DND-41 (cell line): ENCODE results near the gene GLP2R.

Experiments used
- ATAC-seq: fragments of 200-7000 bp; cut with Tn5 transposase; 3 replicates; pipeline ENCODE4 v1.9.1; 2021; ENCODE audit warnings: low read depth; ENCODE audit not compliant: insufficient read depth
- DNase-seq: peaks from one replicate; pipeline ENCODE4 v3.0.0-alpha.2; 2020
- H2AFZ ChIP-seq: 2 replicates; pipeline ENCODE4 v1.6.0; 2012; ENCODE audit warnings: low read depth, low read length
- H3K27ac ChIP-seq: 2 replicates; pipeline ENCODE4 v1.5.1; 2012; ENCODE audit warnings: low read length, inconsistent platforms
- H3K27me3 ChIP-seq: fragments of 200-600 bp; sonication (generic); 2 replicates; pipeline ENCODE4 v1.6.0; 2012; ENCODE audit warnings: low read length, mild to moderate bottlenecking, inconsistent platforms; ENCODE audit not compliant: insufficient read depth, poor library complexity
- H3K36me3 ChIP-seq: 2 replicates; pipeline ENCODE4 v1.5.1; 2012; ENCODE audit warnings: low read length, inconsistent platforms; ENCODE audit not compliant: insufficient read depth
- H3K4me1 ChIP-seq: 2 replicates; pipeline ENCODE4 v1.5.1; 2012; ENCODE audit warnings: mild to moderate bottlenecking, low read length; ENCODE audit not compliant: insufficient read depth
- H3K4me2 ChIP-seq: 2 replicates; pipeline ENCODE4 v1.6.0; 2012; ENCODE audit warnings: mild to moderate bottlenecking, moderate library complexity, low read length, inconsistent platforms; ENCODE audit not compliant: insufficient read depth
- H3K4me3 ChIP-seq, 2 experiments: fragments of 200-600 bp in 1 of 2; shearing (Covaris generic) in 1 of 2; 2 replicates each; pipeline ENCODE4 v1.5.1; 2012 to 2016; ENCODE audit warnings: inconsistent platforms in 2 of 2, low read length in 2 of 2, mild to moderate bottlenecking in 2 of 2, low read depth in 1 of 2, moderate library complexity in 1 of 2
- H3K79me2 ChIP-seq: 2 replicates; pipeline ENCODE4 v1.6.0; 2012; ENCODE audit warnings: low read length, inconsistent platforms; ENCODE audit not compliant: insufficient read depth
- H3K9ac ChIP-seq: 2 replicates; pipeline ENCODE4 v1.6.0; 2012; ENCODE audit warnings: low read depth, mild to moderate bottlenecking, inconsistent platforms, low read length, moderate library complexity
- H3K9me3 ChIP-seq: 2 replicates; pipeline ENCODE4 v1.5.1; 2012; ENCODE audit warnings: low read length, moderate library complexity, mild to moderate bottlenecking, inconsistent platforms; ENCODE audit not compliant: insufficient read depth, severe bottlenecking
- H4K20me1 ChIP-seq: 2 replicates; pipeline ENCODE4 v1.6.0; 2012; ENCODE audit warnings: low read length; ENCODE audit not compliant: insufficient read depth
- CTCF ChIP-seq: IDR thresholded peaks from 2 replicates; pipeline ENCODE4 v1.5.1; 2012; ENCODE audit warnings: borderline replicate concordance, low read length, moderate library complexity, mild to moderate bottlenecking; ENCODE audit not compliant: poor library complexity, severe bottlenecking; ENCODE audit errors: extremely low read depth
- EZH2 ChIP-seq: IDR thresholded peaks from 3 replicates; pipeline ENCODE4 v1.6.1; 2012; ENCODE audit warnings: borderline replicate concordance, low read depth, mild to moderate bottlenecking, moderate library complexity, low read length, inconsistent platforms; ENCODE audit not compliant: severe bottlenecking

GLP2R gene

GRCh38 chr17:9813166-9813565, 12.6 kb upstream of the GLP2R start:
- TF ChIP-seq CTCF (no peak), EZH2 (no peak)
- H2AFZ ChIP-seq, result no peak overlapping the region
- H3K9ac ChIP-seq, result no peak overlapping the region
- H3K4me3 ChIP-seq, result no peak overlapping the region
- no peaks in the 10 kb centered on the region for H3K36me3 ChIP-seq
- no peaks in the 10 kb centered on the region for H3K79me2 ChIP-seq
- H4K20me1 ChIP-seq, result no peaks in the 10 kb centered on the region
- H3K27ac ChIP-seq, result no peak overlapping the region
- H3K4me2 ChIP-seq, result no peak overlapping the region
- DNase-seq, result no peak
- H3K4me1 ChIP-seq, result no peaks in the 10 kb centered on the region
- H3K9me3 ChIP-seq, result no peaks in the 10 kb centered on the region
- no peaks in the 10 kb centered on the region for H3K27me3 ChIP-seq
- ATAC-seq, result no peak

GRCh38 chr17:9814337-9814945, 11.3 kb upstream of the GLP2R start:
- Histone ChIP-seq H3K27me3 (no peaks in the 10 kb centered on the region), H3K27ac (no peak overlapping the region)

GRCh38 chr17:9816472-9816871, 9.3 kb upstream of the GLP2R start:
- Histone ChIP-seq H3K27me3 (no peaks in the 10 kb centered on the region), H3K4me3 (no peak overlapping the region), H3K9me3 (no peaks in the 10 kb centered on the region), H3K79me2 (no peaks in the 10 kb centered on the region), H3K9ac (no peak overlapping the region), H3K27ac (no peak overlapping the region), H4K20me1 (no peaks in the 10 kb centered on the region), H3K36me3 (no peaks in the 10 kb centered on the region), H3K4me2 (no peak overlapping the region), H2AFZ (no peak overlapping the region), H3K4me1 (no peaks in the 10 kb centered on the region)
- TF ChIP-seq CTCF, result no peak
- TF ChIP-seq EZH2, result no peak
- no peak for DNase-seq
- ATAC-seq, result no peak

More at GRCh38 chr17:9814337-9814945, 11.3 kb upstream of the GLP2R start:
- Histone ChIP-seq H3K79me2 (no peaks in the 10 kb centered on the region), H3K9me3 (no peaks in the 10 kb centered on the region), H2AFZ (no peak overlapping the region), H3K4me2 (no peak overlapping the region), H3K9ac (no peak overlapping the region), H3K4me3 (no peak overlapping the region), H3K36me3 (no peaks in the 10 kb centered on the region), H4K20me1 (no peaks in the 10 kb centered on the region), H3K4me1 (no peaks in the 10 kb centered on the region)
- no peak for ATAC-seq
- TF ChIP-seq CTCF (no peak), EZH2 (no peak)
- DNase-seq, result no peak
